Measurements from ENCODE around the gene PROX1.
A peak's percentile ranks its signal among the peaks of the same experiment; 100 is the strongest.

PROX1 gene, protein sequence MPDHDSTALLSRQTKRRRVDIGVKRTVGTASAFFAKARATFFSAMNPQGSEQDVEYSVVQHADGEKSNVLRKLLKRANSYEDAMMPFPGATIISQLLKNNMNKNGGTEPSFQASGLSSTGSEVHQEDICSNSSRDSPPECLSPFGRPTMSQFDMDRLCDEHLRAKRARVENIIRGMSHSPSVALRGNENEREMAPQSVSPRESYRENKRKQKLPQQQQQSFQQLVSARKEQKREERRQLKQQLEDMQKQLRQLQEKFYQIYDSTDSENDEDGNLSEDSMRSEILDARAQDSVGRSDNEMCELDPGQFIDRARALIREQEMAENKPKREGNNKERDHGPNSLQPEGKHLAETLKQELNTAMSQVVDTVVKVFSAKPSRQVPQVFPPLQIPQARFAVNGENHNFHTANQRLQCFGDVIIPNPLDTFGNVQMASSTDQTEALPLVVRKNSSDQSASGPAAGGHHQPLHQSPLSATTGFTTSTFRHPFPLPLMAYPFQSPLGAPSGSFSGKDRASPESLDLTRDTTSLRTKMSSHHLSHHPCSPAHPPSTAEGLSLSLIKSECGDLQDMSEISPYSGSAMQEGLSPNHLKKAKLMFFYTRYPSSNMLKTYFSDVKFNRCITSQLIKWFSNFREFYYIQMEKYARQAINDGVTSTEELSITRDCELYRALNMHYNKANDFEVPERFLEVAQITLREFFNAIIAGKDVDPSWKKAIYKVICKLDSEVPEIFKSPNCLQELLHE

DNA sequence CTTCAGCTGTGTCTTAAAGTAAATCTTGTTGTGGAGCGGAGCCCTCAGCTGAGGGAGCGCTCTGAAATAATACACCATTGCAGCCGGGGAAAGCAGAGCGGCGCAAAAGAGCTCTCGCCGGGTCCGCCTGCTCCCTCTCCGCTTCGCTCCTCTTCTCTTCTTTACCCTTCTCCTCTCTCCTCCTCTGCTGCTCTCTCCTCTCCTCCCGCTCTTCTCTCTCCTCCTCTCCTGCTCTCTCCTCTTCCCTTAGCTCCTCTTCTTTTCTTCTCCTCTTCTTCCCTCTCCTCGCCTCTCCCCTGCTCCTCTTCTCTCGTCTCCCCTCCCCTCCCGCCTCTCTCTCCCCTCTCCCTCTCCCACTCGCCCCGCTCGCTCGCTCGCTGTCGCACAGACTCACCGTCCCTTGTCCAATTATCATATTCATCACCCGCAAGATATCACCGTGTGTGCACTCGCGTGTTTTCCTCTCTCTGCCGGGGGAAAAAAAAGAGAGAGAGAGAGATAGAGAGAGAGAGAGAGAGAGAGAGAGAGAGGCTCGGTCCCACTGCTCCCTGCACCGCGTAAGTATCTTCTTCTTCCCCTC, at the start of gene PROX1:
Gene PROX1, plus strand, starts transcription at position 47 of the 580 bp plus-strand sequence. CDS start 8,563 bp downstream, outside the sequence.
- Histone ChIP-seq H3K4me3 (ENCODE audit: low read depth in 1 of 2, low read length in 1 of 2) (peak within 1 kb of the TSS in 1 of 2 experiments; percentile 12), H3K27me3 (peaks cover 100% of the 10 kb centered on the region), H3K4me1 (ENCODE audit: control insufficient read depth in 1 of 2, insufficient read depth in 1 of 2, low read depth in 1 of 2, low read length in 1 of 2) (no peaks in the 10 kb centered on the region), H3K9me3 (no peaks in the 10 kb centered on the region), H3K27ac (no peak within 1 kb of the TSS), H3K36me3 (no peaks in the 10 kb centered on the region)
- TF ChIP-seq, protein P1, sequence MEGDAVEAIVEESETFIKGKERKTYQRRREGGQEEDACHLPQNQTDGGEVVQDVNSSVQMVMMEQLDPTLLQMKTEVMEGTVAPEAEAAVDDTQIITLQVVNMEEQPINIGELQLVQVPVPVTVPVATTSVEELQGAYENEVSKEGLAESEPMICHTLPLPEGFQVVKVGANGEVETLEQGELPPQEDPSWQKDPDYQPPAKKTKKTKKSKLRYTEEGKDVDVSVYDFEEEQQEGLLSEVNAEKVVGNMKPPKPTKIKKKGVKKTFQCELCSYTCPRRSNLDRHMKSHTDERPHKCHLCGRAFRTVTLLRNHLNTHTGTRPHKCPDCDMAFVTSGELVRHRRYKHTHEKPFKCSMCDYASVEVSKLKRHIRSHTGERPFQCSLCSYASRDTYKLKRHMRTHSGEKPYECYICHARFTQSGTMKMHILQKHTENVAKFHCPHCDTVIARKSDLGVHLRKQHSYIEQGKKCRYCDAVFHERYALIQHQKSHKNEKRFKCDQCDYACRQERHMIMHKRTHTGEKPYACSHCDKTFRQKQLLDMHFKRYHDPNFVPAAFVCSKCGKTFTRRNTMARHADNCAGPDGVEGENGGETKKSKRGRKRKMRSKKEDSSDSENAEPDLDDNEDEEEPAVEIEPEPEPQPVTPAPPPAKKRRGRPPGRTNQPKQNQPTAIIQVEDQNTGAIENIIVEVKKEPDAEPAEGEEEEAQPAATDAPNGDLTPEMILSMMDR (IDR thresholded peaks at IDR 0.05) = no peak

DNA sequence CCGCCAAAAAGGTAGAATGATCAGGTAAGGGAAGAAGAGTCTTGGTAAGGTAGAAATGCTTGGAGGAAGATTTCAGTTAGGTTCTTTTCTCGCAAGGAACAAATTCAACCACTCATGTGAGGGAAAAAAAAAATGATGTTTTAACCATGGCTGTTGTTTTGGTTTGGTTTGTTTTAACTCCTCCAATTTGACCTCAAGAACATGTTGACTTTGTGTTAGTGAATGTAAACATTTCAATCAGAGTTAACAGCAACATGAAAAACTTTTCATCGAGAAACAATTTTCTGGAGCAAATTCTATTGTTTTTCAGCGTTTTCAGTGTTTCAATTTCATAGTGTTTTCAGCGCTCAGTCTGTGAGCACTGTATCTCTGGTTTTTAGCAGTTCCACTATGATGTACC, 49.0 kb upstream of the PROX1 start:
- TF ChIP-seq, protein P1 (IDR thresholded peaks at IDR 0.05) = no peak
- no peak overlapping the region for H3K4me3 ChIP-seq (ENCODE audit: low read depth in 1 of 2, low read length in 1 of 2)
- no peaks in the 10 kb centered on the region for H3K27me3 ChIP-seq
- no peaks in the 10 kb centered on the region for H3K9me3 ChIP-seq
- H3K27ac ChIP-seq = no peak overlapping the region
- H3K4me1 ChIP-seq (ENCODE audit: control insufficient read depth in 1 of 2, insufficient read depth in 1 of 2, low read depth in 1 of 2, low read length in 1 of 2) = no peaks in the 10 kb centered on the region
- no peaks in the 10 kb centered on the region for H3K36me3 ChIP-seq

DNA sequence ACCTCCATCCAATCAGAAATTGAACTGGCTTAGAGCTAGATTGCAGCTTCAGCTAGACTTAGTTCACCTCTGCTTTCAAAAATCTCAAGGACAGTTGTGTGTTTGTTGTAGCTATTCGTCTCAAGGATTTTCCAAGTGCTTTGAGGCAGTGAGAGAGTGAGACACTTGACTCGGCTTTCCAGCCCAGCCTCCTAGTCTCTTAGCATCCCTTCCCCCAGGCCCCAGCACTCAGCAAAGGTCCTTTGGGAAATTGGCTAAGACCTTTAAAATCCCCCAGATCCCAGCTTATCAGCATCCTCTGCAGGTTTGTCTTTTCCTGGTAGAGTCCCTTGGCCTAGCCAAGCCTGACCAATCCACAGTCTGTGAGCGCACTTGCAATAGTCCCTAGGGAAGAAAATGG, 47.9 kb upstream of the PROX1 start:
- H3K27me3 ChIP-seq = no peaks in the 10 kb centered on the region
- no peaks in the 10 kb centered on the region for H3K9me3 ChIP-seq
- H3K27ac ChIP-seq = no peak overlapping the region
- no peaks in the 10 kb centered on the region for H3K4me1 ChIP-seq (ENCODE audit: control insufficient read depth in 1 of 2, insufficient read depth in 1 of 2, low read depth in 1 of 2, low read length in 1 of 2)
- no peaks in the 10 kb centered on the region for H3K36me3 ChIP-seq
- H3K4me3 ChIP-seq (ENCODE audit: low read depth in 1 of 2, low read length in 1 of 2) = no peak overlapping the region
- TF ChIP-seq, protein P1 (IDR thresholded peaks at IDR 0.05) = no peak

DNA sequence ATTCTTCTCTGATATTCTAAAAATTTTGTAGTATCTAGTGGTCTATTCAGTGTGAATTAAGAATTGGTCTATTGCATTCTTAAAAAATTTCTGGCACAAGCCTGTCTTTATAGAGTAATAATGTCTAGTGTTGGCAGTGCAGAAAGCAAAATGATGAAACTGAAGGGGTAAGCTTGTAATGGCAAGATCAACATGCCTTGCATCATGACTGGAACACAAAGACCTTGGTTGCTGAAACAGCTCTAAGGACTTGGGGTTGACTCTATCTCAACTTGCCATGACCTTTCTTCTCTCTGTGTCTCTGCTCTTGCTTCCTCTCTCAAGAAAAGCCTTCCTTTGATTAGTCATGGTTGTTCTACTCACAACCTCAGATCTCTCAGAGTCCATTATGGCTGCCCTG, 46.8 kb upstream of the PROX1 start:
- TF ChIP-seq, protein P1 (IDR thresholded peaks at IDR 0.05) = no peak

DNA sequence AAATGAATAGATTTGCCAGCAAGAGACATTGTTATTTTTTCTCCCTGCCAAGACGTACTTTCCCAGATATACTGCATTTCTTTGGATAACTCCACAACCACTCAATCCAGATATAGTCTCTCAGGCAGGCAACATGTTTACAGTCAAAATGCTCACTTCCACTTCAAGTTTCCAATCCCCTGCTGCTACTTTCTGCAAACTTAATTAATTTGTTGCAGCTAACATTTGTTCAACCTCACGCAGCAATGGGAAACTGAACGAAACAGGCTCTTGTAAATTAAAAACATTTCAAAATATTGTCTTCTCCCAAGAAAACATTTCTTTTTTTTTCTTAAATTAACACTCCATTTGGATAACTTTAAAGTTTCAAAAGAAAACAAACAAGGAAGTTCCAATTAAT, 45.7 kb upstream of the PROX1 start:
- no peaks in the 10 kb centered on the region for H3K36me3 ChIP-seq
- no peaks in the 10 kb centered on the region for H3K27me3 ChIP-seq
- no peak overlapping the region for H3K4me3 ChIP-seq (ENCODE audit: low read depth in 1 of 2, low read length in 1 of 2)
- H3K9me3 ChIP-seq = no peaks in the 10 kb centered on the region
- H3K27ac ChIP-seq = no peak overlapping the region
- no peaks in the 10 kb centered on the region for H3K4me1 ChIP-seq (ENCODE audit: control insufficient read depth in 1 of 2, insufficient read depth in 1 of 2, low read depth in 1 of 2, low read length in 1 of 2)
- TF ChIP-seq, protein P1 (IDR thresholded peaks at IDR 0.05) = no peak

More for the DNA sequence above, 46.8 kb upstream of the PROX1 start:
- Histone ChIP-seq H3K9me3 (no peaks in the 10 kb centered on the region), H3K4me3 (ENCODE audit: low read depth in 1 of 2, low read length in 1 of 2) (no peak overlapping the region), H3K27ac (no peak overlapping the region), H3K4me1 (ENCODE audit: control insufficient read depth in 1 of 2, insufficient read depth in 1 of 2, low read depth in 1 of 2, low read length in 1 of 2) (no peaks in the 10 kb centered on the region), H3K36me3 (no peaks in the 10 kb centered on the region), H3K27me3 (no peaks in the 10 kb centered on the region)
